Hepatocyte (in vitro differentiated cells): ENCODE results near the gene STKLD1. TPM values are rescaled to one million over a fixed set of nuclear protein-coding genes. Genes with fewer than 3 reads are reported as not detected.
A peak's percentile ranks its signal among the peaks of the same experiment; 100 is the strongest.

Experiments used
- DNase-seq: peaks from one replicate; pipeline ENCODE4 v3.0.0-alpha.2; 2016; ENCODE audit warnings: low spot score
- H2AFZ ChIP-seq: fragments of 200-600 bp; sonication (generic); 2 replicates; pipeline ENCODE4 v1.6.0; 2016; ENCODE audit warnings: antibody characterized with exemption, mild to moderate bottlenecking
- H3K27ac ChIP-seq: fragments of 200-600 bp; sonication (generic); 2 replicates; pipeline ENCODE4 v1.5.1; 2016; ENCODE audit warnings: mild to moderate bottlenecking
- H3K27me3 ChIP-seq: fragments of 200-600 bp; sonication (generic); 2 replicates; pipeline ENCODE4 v1.6.1; 2016
- H3K36me3 ChIP-seq: fragments of 200-600 bp; sonication (generic); replicated peaks from 2 replicates; pipeline ENCODE4 v1.5.1; 2016; ENCODE audit warnings: low read depth; ENCODE audit not compliant: insufficient read depth
- H3K4me1 ChIP-seq: fragments of 200-600 bp; sonication (generic); 2 replicates; pipeline ENCODE4 v1.5.1; 2016; ENCODE audit warnings: mild to moderate bottlenecking, moderate library complexity; ENCODE audit not compliant: insufficient read depth
- H3K4me2 ChIP-seq: fragments of 200-600 bp; sonication (generic); 2 replicates; pipeline ENCODE4 v1.6.0; 2016
- H3K4me3 ChIP-seq: fragments of 200-600 bp; sonication (generic); 2 replicates; pipeline ENCODE4 v1.5.1; 2016; ENCODE audit warnings: mild to moderate bottlenecking
- H3K79me2 ChIP-seq: fragments of 200-600 bp; sonication (generic); 2 replicates; pipeline ENCODE4 v1.6.0; 2017; ENCODE audit warnings: mild to moderate bottlenecking
- H3K9me2 ChIP-seq: fragments of 200-600 bp; sonication (generic); replicated peaks from 2 replicates; pipeline ENCODE4 v1.6.0; 2017; ENCODE audit warnings: mild to moderate bottlenecking; ENCODE audit not compliant: insufficient read depth
- H3K9me3 ChIP-seq: fragments of 200-600 bp; sonication (generic); 2 replicates; pipeline ENCODE4 v1.5.1; 2016; ENCODE audit warnings: low read depth, mild to moderate bottlenecking
- H4K20me1 ChIP-seq: fragments of 200-600 bp; sonication (generic); 2 replicates; pipeline ENCODE4 v1.6.0; 2016; ENCODE audit warnings: mild to moderate bottlenecking; ENCODE audit not compliant: insufficient read depth, poor library complexity, severe bottlenecking
- EZH2 ChIP-seq: fragments of 200-600 bp; sonication (generic); IDR thresholded peaks from 2 replicates; pipeline ENCODE4 v1.6.1; 2016; ENCODE audit warnings: antibody characterized with exemption, mild to moderate bottlenecking, borderline replicate concordance
- EZH2phosphoT487 ChIP-seq: fragments of 200-600 bp; sonication (generic); IDR thresholded peaks from one replicate; pipeline ENCODE4 v1.6.1; 2018; ENCODE audit warnings: antibody characterized with exemption, mild to moderate bottlenecking, low read depth, moderate library complexity; ENCODE audit not compliant: unreplicated experiment, severe bottlenecking
- WGBS: methylation state at CpG from one replicate; pipeline ENCODE4 v1.1.6; 2016; ENCODE audit warnings: low lambda C conversion rate; ENCODE audit errors: missing lambda C conversion rate; 5-methylcytosine and 5-hydroxymethylcytosine counted together
- polyA plus RNA-seq: library from polyadenylated mRNA; unstranded; fragments of >200 nt; fragmentation: Nextera tagmentation; extraction: Ambion mirVana; gene quantifications from 2 replicates; pipeline ENCODE4 v1.2.1, GENCODE V29; 2016
- total RNA-seq: library from RNA; depleted of rRNA; stranded (reverse); fragments of >200 nt; gene quantifications from 2 replicates; pipeline ENCODE4 v1.2.3, GENCODE V29; 2014
- TF ChIP-seq, protein P1 (sequence below): fragments of 200-600 bp; sonication (generic); IDR thresholded peaks from 2 replicates; pipeline ENCODE4 v1.5.1; 2016; ENCODE audit warnings: antibody characterized with exemption, mild to moderate bottlenecking; ENCODE audit not compliant: poor library complexity

STKLD1 gene
- total and polyA plus RNA-seq, 2 experiments from 2014 or later, result 0.10 to 2.5 TPM

DNA sequence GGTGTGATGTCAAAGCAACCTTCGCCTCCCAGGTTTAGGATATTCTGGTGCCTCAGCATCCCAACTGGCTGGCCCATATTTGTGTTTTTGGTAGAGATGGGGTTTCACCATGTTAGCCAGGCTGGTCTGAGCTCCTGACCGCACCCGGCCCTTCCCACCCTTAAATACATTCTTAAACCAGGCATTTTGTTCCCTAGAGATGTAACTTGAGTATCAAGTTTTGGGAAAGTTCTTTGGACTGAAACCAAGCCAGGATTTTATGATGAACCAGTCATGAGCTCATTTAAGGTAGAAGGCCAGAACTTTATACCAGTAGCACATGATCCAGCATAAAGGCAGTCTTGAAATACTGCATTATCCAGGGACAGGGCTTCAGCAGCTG is 24.6 kb upstream of the STKLD1 start:
- Histone ChIP-seq H4K20me1 (peaks cover 19% of the 10 kb centered on the region), H3K79me2 (peaks cover 57% of the 10 kb centered on the region), H3K27me3 (no peaks in the 10 kb centered on the region), H3K27ac (no peak overlapping the region), H3K9me3 (no peaks in the 10 kb centered on the region), H3K4me2 (no peak overlapping the region), H3K9me2 (no peaks in the 10 kb centered on the region), H3K36me3 (peaks cover 3% of the 10 kb centered on the region), H3K4me3 (no peak overlapping the region), H2AFZ (no peak overlapping the region), H3K4me1 (peaks cover 17% of the 10 kb centered on the region)
- no peak for DNase-seq
- WGBS, result 93% methylated on average over 3 of the region's 3 CpGs
- TF ChIP-seq, protein P1, sequence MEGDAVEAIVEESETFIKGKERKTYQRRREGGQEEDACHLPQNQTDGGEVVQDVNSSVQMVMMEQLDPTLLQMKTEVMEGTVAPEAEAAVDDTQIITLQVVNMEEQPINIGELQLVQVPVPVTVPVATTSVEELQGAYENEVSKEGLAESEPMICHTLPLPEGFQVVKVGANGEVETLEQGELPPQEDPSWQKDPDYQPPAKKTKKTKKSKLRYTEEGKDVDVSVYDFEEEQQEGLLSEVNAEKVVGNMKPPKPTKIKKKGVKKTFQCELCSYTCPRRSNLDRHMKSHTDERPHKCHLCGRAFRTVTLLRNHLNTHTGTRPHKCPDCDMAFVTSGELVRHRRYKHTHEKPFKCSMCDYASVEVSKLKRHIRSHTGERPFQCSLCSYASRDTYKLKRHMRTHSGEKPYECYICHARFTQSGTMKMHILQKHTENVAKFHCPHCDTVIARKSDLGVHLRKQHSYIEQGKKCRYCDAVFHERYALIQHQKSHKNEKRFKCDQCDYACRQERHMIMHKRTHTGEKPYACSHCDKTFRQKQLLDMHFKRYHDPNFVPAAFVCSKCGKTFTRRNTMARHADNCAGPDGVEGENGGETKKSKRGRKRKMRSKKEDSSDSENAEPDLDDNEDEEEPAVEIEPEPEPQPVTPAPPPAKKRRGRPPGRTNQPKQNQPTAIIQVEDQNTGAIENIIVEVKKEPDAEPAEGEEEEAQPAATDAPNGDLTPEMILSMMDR, result no peak

DNA sequence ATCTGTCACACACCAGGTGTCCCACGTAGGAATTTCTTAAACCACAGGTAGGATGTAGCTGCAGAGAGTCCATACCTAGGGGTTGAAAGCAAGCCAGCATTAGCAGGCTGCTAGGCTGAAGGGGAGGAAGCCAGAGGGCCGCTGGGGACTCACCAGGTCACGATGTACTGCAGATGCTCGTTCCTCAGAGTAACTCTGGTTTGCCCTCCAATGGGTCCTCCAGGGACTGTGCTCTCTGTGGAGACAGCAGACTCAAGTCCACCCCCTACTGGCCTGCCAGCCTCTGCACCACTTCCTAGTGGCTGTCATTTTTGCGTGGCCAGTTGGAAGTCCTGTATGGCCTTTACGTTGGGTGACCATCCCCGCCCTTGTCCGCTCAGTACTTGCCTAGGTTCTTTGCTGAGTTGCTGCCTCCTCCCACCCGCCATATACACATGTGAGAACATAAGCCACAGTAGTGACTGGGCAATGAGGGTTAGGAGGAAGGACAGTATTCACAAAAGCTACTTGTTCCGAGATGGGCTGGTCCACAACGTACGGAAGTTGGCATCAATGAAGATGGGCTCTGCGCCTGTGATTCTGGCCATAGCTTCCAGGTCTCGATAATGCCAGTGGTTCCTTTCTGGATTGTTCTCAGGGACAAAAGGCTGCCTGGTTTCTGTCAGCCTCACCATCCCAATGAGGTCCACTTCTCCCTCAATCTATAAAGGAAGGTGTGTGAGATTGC is 24.1 kb upstream of the STKLD1 start:
- Histone ChIP-seq H3K27ac (no peak overlapping the region), H3K79me2 (peaks cover 56% of the 10 kb centered on the region), H3K4me2 (no peak overlapping the region), H3K4me3 (no peak overlapping the region), H3K9me3 (no peaks in the 10 kb centered on the region), H3K36me3 (peaks cover 3% of the 10 kb centered on the region), H3K27me3 (no peaks in the 10 kb centered on the region), H3K4me1 (peaks cover 20% of the 10 kb centered on the region), H2AFZ (no peak overlapping the region), H3K9me2 (no peaks in the 10 kb centered on the region), H4K20me1 (peaks cover 19% of the 10 kb centered on the region)
- 80% methylated on average over 14 of the region's 14 CpGs for WGBS
- no peak for TF ChIP-seq EZH2
- TF ChIP-seq EZH2phosphoT487, result no peak
- TF ChIP-seq, protein P1, result peak; percentile 47
- DNase-seq, result peak; percentile 64

DNA sequence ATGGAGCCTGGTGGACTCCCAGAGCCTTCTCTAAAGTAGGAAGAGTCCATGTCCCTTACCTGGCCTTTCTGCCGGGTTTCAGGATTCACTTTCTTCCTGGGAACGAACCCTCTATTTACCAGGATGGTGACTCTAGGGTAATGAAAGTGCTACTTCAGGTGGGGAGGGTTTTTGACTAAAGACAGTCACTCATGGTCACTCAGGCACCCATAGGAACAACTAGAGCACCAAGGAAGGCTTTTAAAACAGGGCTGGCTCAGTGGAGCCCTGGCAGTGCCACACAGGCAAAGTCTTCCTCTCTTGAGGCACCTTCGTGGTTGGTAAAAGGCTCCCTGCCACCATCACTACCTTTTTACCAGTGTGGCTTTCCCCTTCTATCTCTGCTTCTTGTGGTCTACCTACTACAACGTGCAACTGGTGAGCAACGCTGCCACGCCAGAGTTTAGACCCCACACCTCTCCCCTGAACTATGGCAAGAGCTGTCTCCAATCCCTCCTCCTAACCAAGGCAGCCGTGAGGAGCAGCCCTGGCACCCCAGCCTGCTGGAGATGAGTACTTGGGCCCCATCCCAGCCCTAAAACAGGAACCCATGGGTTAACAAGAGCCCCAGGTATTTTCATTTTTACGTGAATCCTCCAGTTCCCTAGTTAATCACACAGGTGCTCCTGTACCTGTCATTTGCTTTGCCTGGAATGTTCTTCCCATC is 23.4 kb upstream of the STKLD1 start:
- Histone ChIP-seq H3K27ac (no peak overlapping the region), H2AFZ (no peak overlapping the region), H4K20me1 (peaks cover 19% of the 10 kb centered on the region), H3K9me2 (no peaks in the 10 kb centered on the region), H3K4me1 (peaks cover 27% of the 10 kb centered on the region), H3K36me3 (peaks cover 3% of the 10 kb centered on the region), H3K4me2 (no peak overlapping the region), H3K9me3 (no peaks in the 10 kb centered on the region), H3K4me3 (no peak overlapping the region), H3K27me3 (no peaks in the 10 kb centered on the region), H3K79me2 (peaks cover 59% of the 10 kb centered on the region)
- 86% methylated on average over 8 of the region's 8 CpGs for WGBS
- no peak for DNase-seq
- TF ChIP-seq EZH2 (no peak), EZH2phosphoT487 (no peak)
- TF ChIP-seq, protein P1, result no peak
